IPS-18a (cell line): ENCODE measurements around the gene HMX1.

Experiments
- H3K27ac ChIP-seq: one replicate; pipeline ENCODE4 v1.5.1; 2013; ENCODE audit warnings: low read length
- H3K27me3 ChIP-seq: one replicate; pipeline ENCODE4 v1.6.1; 2013; ENCODE audit warnings: mild to moderate bottlenecking, low read length; ENCODE audit not compliant: control insufficient read depth, insufficient read depth
- H3K36me3 ChIP-seq: one replicate; pipeline ENCODE4 v1.6.1; 2013; ENCODE audit warnings: low read depth, low read length; ENCODE audit not compliant: control insufficient read depth
- H3K4me1 ChIP-seq: one replicate; pipeline ENCODE4 v1.6.1; 2013; ENCODE audit warnings: low read depth, low read length; ENCODE audit not compliant: control insufficient read depth
- H3K4me3 ChIP-seq: one replicate; pipeline ENCODE4 v1.5.1; 2013; ENCODE audit warnings: low read length
- H3K9ac ChIP-seq: one replicate; pipeline ENCODE4 v1.6.1; 2013; ENCODE audit warnings: mild to moderate bottlenecking, low read length, moderate library complexity
- H3K9me3 ChIP-seq: one replicate; pipeline ENCODE4 v1.6.1; 2013; ENCODE audit warnings: low read depth, low read length; ENCODE audit not compliant: control insufficient read depth

Gene HMX1

DNA sequence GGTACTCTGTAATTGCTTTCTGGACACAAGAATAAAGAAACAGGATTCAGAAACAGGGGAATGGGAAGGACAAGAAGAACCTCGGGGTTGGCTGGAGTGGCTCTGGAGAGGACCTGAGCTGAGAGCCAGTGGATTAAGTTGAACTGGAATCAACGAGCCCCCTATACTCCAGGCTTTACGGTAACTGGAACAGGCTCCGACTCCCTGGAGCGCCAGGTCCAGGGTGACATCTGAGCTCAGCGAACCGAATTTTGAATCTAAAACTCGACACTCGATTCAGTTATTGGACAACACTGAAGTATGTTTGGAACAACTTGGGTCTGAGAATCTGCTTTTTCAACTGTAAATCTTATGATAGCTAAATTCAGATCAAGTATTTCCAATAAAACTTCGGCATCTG is 23.9 kb downstream of the HMX1 start:
- Histone ChIP-seq H3K27ac (no peak overlapping the region), H3K4me1 (peaks cover 5% of the 10 kb centered on the region), H3K27me3 (peaks cover 23% of the 10 kb centered on the region), H3K9me3 (no peaks in the 10 kb centered on the region), H3K36me3 (no peaks in the 10 kb centered on the region), H3K9ac (no peak overlapping the region), H3K4me3 (no peak overlapping the region)

DNA sequence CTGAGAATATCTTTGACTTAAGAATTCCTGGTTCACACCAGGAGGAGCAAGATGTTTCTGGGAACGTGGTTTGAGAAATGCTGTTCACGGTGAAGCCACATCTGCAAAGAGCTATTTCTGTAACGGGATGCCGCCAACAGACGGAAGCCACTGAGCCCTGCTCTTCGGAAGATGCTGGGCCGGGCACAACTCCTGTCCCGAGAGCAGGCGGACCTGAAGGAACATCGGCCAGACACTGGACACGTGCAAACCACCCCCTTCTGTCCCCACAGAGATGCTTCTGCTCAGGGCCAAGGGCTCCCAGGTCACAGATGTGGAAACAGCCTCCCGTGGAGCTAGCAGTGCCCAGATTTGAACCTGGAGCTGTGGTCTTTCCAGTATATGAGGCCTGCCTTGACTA is 24.3 kb downstream of the HMX1 start:
- Histone ChIP-seq H3K36me3 (no peaks in the 10 kb centered on the region), H3K4me3 (no peak overlapping the region), H3K27me3 (peaks cover 18% of the 10 kb centered on the region), H3K27ac (no peak overlapping the region), H3K4me1 (peaks cover 5% of the 10 kb centered on the region), H3K9me3 (no peaks in the 10 kb centered on the region), H3K9ac (no peak overlapping the region)

DNA sequence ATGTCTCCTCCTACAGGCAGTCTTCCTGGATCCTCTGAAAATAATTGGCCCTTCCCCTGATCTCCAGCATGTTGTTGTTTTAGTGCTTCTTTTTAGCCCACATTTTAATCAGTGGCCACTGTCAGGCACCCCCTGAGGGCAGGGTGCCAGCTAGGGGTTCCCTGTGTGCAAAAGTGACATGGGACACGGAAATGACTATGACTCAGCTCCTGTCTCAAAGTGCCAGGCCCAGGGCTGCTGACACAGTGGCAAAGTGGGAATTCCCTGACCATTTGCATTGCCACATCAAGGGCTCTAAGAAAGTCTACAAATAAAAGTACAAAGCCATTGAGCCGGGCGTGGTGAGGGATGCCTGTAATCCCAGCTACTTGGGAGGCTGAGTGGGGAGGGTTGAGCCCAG is 24.8 kb downstream of the HMX1 start:
- Histone ChIP-seq H3K27ac (no peak overlapping the region), H3K27me3 (peaks cover 18% of the 10 kb centered on the region)

DNA sequence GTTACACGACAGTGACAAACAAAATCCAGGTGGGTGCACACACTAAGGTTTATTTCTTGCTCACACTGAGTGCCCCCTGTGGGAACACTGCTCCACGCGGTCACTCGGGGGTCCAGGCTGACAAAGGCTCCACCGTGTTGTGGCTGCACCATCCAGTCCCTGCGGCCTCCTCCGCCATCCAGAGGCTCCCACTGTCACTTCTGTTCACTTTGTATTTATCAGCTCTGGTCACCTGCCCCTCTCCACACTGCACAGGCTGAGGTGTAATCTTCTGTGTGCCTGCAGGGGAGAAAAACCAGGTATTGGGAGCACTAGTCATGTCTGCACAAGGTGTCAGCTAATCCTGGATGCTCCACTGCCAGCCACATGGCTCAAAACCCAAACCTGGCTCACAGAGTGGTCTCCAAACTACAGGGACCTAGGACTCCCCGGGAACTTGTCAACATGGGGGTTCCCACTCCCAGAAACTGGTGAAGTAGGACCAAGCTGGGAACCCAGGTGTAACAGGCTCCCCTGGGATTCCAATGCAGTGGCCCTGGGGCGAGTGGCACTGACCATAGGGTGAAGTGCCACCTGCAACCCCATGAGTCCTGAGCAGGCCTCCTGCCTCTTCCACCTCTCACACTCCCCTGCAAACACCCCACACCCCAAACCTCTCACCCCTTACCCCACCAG is 25.5 kb downstream of the HMX1 start:
- no peak overlapping the region for H3K27ac ChIP-seq
- peaks cover 5% of the 10 kb centered on the region for H3K4me1 ChIP-seq
- H3K9ac ChIP-seq = no peak overlapping the region
- no peak overlapping the region for H3K4me3 ChIP-seq
- no peaks in the 10 kb centered on the region for H3K36me3 ChIP-seq
- H3K9me3 ChIP-seq = no peaks in the 10 kb centered on the region
- peaks cover 18% of the 10 kb centered on the region for H3K27me3 ChIP-seq

More for the DNA sequence above, 24.8 kb downstream of the HMX1 start:
- no peak overlapping the region for H3K4me3 ChIP-seq
- peaks cover 5% of the 10 kb centered on the region for H3K4me1 ChIP-seq
- no peaks in the 10 kb centered on the region for H3K36me3 ChIP-seq
- no peak overlapping the region for H3K9ac ChIP-seq
- H3K9me3 ChIP-seq = no peaks in the 10 kb centered on the region

DNA sequence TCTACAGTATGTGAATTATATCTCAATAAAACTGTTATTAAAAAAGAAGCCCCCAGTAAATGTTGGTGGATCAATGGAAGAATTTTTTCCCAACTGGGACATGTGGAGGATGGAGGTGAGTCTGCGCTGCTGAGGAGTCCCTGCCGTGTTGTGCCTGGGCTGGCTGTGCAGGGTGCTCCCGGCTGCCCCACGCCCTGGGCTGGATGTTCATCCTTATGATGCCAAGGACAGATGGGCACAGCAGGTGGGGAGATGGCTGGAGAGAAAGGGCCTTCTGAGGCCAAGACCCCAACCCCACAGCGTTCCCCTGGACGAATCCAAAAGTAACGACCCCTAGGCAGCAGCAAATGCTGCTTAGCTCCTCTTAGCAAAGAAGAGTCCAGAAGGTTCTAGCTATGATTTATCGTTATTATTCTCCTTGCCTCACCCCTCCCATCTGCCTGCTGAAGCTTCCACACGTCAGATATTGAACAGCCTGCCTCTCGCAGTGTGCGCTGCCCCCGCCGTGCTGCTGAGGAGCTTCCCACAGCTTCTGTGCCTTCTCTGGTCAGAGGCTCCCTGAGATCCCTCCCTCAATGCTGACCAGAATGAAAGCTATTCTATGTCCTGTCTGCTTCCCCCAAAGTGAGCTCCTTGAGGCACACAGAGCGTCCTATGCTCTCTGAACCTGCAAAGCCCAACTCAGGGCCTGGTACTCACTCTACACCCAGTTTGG is 26.5 kb downstream of the HMX1 start:
- H3K4me3 ChIP-seq = no peak overlapping the region
- H3K9ac ChIP-seq = no peak overlapping the region
- H3K9me3 ChIP-seq = no peaks in the 10 kb centered on the region
- peaks cover 18% of the 10 kb centered on the region for H3K27me3 ChIP-seq
- no peaks in the 10 kb centered on the region for H3K36me3 ChIP-seq
- peaks cover 5% of the 10 kb centered on the region for H3K4me1 ChIP-seq
- H3K27ac ChIP-seq = no peak overlapping the region

DNA sequence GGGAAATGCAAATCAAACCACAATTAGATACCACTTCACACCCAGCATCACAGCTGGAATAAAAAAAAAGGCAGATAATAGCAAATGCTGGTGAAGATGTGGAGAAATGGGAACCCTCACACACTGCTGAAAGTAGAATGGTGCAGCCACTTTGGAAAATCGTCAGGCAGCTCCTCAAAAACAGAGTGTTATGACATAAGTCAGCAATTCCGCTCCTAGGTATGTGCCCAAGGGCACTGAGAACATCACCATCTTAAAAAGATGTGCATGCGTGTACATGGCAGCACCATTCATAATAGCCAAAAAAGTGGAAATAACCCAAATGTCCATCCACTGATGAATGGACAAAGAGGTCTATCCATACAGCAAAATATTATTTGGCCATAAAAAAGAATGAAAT is 28.0 kb downstream of the HMX1 start:
- Histone ChIP-seq H3K4me1 (peaks cover 5% of the 10 kb centered on the region), H3K9ac (no peak overlapping the region), H3K9me3 (no peaks in the 10 kb centered on the region), H3K27me3 (peaks cover 12% of the 10 kb centered on the region), H3K4me3 (no peak overlapping the region), H3K27ac (no peak overlapping the region), H3K36me3 (no peaks in the 10 kb centered on the region)

DNA sequence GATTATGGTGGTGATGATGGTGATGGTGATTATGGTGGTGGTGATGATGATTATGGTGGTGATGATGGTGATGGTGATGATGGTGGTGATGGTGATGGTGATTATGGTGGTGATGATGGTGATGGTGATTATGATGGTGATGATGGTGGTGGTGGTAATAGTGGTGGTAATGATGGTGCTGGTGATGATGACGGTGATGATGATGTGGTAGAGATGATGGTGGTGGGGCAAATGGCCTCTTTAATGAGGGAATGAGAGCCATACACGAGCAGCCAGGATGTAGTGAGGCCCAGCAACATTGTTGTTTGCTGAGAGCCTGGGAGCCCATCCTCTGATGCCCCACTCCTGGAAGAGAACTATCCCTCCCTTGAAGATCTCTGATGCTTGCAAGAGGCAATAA is 29.0 kb downstream of the HMX1 start:
- Histone ChIP-seq H3K4me1 (peaks cover 6% of the 10 kb centered on the region), H3K4me3 (no peak overlapping the region), H3K9me3 (no peaks in the 10 kb centered on the region), H3K36me3 (no peaks in the 10 kb centered on the region), H3K27ac (no peak overlapping the region), H3K27me3 (peaks cover 7% of the 10 kb centered on the region), H3K9ac (no peak overlapping the region)

DNA sequence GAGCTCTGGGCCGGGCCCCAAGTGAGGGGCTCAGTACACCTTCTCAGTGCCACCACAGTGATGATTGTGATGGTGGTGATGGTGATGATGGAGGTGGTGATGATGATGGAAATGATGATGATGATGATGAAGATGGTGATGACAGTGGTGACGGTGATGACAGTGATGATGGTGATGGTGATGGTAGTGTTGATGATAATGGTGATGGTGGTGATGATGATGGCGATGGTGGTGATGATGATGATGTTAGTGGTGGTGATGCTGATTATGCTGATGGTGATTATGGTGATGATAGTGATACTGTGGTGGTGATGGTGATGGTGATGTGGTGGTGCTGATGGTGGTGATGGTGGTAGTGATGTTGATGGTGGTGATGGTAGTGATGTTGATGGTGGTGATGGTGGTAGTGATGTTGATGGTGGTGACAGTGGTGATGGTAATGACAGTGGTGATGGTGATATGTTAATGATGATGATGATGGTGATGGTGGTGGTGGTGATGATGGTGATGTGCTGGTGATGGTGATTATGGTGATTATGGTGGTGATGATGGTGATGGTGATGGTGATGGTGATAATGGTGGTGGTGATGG is 29.9 kb downstream of the HMX1 start:
- H3K27me3 ChIP-seq = peaks cover 7% of the 10 kb centered on the region
- no peak overlapping the region for H3K27ac ChIP-seq
- H3K4me3 ChIP-seq = no peak overlapping the region
- H3K9ac ChIP-seq = no peak overlapping the region
- no peaks in the 10 kb centered on the region for H3K36me3 ChIP-seq
- peaks cover 14% of the 10 kb centered on the region for H3K4me1 ChIP-seq
- no peaks in the 10 kb centered on the region for H3K9me3 ChIP-seq

DNA sequence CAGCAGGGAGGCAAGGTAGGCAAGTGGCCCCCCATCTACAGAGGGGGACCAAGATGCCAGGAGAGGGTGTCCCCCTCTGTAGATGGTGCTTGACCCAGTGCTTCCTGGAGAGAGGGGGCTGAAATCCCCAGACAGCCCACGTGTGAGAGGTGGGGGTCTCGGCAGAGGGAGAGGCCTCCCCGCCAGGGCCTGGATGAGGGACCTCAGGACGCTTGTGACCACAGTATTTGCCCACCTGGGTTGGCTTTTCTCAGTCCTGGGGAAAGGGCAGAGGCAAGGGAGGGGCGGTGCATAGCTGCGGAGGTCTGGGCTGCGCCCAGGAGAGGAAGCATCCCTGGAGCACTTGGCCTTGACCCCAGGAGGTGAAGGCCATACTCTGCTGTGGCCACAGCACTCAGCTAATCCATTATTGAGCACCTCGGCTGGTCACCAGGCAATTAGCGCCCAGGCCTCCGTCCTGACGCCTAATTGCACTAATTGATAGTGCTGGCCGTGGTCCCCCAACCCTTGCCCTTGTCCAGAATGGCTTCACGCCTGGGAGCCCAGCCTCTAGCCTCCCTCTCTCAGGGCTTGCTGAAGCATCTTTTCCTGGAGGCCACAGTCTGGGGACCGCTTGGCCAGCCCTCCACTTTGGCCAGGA is 30.7 kb downstream of the HMX1 start:
- Histone ChIP-seq H3K4me1 (peaks cover 14% of the 10 kb centered on the region), H3K27me3 (peaks cover 2% of the 10 kb centered on the region), H3K9me3 (no peaks in the 10 kb centered on the region), H3K9ac (no peak overlapping the region), H3K27ac (no peak overlapping the region), H3K36me3 (no peaks in the 10 kb centered on the region), H3K4me3 (no peak overlapping the region)

DNA sequence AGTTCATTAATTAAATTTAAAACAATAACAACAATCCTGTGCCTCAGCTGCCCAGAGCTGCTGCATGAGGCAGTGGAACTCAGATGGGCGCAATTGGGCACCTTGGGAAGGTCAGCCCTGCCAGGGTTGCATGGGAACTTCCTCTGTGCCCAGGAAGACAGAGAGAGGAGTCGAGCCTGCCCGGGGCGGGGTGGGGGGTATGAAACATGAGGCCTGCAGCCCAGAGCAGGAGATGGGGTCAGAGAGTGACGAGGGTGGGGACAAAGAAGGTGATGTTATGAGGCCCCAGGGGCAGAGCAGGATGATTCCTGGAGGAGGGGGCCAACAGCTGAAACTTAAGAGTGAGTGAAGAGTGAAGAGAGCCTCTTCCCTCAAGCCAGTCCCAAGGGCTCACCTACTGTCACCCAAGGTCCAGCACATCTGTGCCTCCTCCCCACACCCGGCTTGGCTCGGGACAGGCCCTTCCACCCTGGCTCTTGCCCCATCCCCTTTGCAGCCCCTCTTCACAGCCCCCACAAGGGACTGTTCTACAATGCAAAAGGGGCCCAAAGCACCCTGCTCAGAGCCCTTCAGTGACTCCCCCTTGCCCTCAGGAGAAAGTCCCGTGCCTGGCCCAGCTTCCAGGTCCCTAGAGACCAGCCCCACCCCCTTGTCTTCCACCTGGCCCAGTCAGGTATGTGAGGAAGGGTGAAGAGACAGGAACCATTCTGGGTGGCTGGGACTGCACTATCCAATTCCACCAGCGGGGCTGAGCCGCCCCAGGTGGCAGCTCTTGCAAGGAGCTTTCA is 31.4 kb downstream of the HMX1 start:
- no peak overlapping the region for H3K27ac ChIP-seq
- H3K9ac ChIP-seq = no peak overlapping the region
- H3K4me1 ChIP-seq = peaks cover 14% of the 10 kb centered on the region
- no peaks in the 10 kb centered on the region for H3K9me3 ChIP-seq
- no peak overlapping the region for H3K4me3 ChIP-seq
- no peaks in the 10 kb centered on the region for H3K27me3 ChIP-seq
- no peaks in the 10 kb centered on the region for H3K36me3 ChIP-seq

DNA sequence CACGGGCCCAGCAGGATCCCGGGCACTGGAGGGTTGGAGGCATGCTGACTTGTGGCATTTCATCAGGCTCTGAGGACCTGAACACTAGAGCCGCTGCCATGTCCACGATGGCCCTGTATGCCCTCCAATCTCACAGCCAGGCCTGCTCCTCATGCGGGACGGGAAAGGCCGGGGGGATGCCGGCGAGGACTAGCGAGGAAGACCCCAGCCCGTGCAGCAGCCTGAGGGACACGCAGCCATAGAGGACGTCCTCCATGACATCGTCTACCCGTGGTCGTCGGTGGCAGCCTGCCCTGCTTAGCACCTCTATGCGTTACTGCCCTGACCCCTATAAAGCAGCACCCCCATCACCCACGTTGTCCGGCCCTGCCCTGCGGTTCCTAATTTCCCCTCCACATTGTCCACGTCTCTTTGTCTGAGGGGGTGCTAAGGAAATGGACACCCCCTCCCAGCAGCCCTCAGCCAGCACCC is 32.6 kb downstream of the HMX1 start:
- Histone ChIP-seq H3K27ac (no peak overlapping the region), H3K9me3 (no peaks in the 10 kb centered on the region), H3K4me1 (peaks cover 14% of the 10 kb centered on the region), H3K27me3 (no peaks in the 10 kb centered on the region), H3K9ac (no peak overlapping the region), H3K4me3 (no peak overlapping the region), H3K36me3 (no peaks in the 10 kb centered on the region)
